ENCODE results near the gene GALNT16. TPM values are rescaled to one million over a fixed set of nuclear protein-coding genes. Genes with fewer than 3 reads are reported as not detected.

GALNT16 gene
- total and polyA plus RNA-seq, 2 of the 8 experiments (the other 6 are each of a cell fraction or from before 2014, with no cell fraction given) = 5.4 to 6.3 TPM

GRCh38 chr14:69237584-69237983 lies 22.4 kb upstream of the GALNT16 start (continued):
- TF ChIP-seq KDM1A (IDR thresholded peaks at IDR 0.05; ENCODE audit: borderline replicate concordance, low read length) = no peak
- no peak for TF ChIP-seq TAF7 (optimal IDR thresholded peaks at IDR 0.05; ENCODE audit: borderline replicate concordance, low read depth, low read length)
- TF ChIP-seq CEBPB (IDR thresholded peaks at IDR 0.05; ENCODE audit: low read depth, low read length) = no peak
- no peak for TF ChIP-seq CTBP2 (IDR thresholded peaks at IDR 0.05; ENCODE audit: borderline replicate concordance, insufficient read depth, insufficient read length, low read length)
- TF ChIP-seq SP4 (IDR thresholded peaks at IDR 0.05; ENCODE audit: low read length) = no peak

All from H1 (cell line).